T-cell (primary cell): ENCODE data around the gene TMEM169. TPM values are rescaled to one million over a fixed set of nuclear protein-coding genes. Genes with fewer than 3 reads are reported as not detected.

Experiments
- ATAC-seq, 4 experiments: fragments of 200-7000 bp in 3 of 4; fragments of 150-1000 bp in 1 of 4; cut with Tn5 transposase; replicated peaks in 1 of 4; 1 replicate in 3 of 4; 2 replicates in 1 of 4; pipeline ENCODE4 v1.10.0; 2021; ENCODE audit warnings: moderate library complexity in 3 of 4, mild to moderate bottlenecking in 2 of 4, moderate number of reproducible peaks in 1 of 4
- CTCF ChIA-PET, 2 donors: fragments of 300-600 bp; sonication (Branson Sonifier 250); formaldehyde crosslinking; loops; one replicate each; lab custom pipeline; 2022; ENCODE audit warnings: antibody characterized with exemption in 2 of 2; lab: Charles Lee
- POLR2A ChIA-PET, 2 donors: fragments of 300-600 bp; sonication (Branson Sonifier 250); formaldehyde crosslinking; loops; one replicate each; lab custom pipeline; 2022; ENCODE audit warnings: antibody characterized with exemption in 2 of 2; lab: Charles Lee
- DNase-seq, 35 experiments: peaks; one replicate each; pipeline versions ENCODE4 v3.0.0 to v3.0.0-alpha.2; 2013 to 2023
- H3K27ac ChIP-seq: one replicate; pipeline ENCODE4 v1.5.1; 2013; ENCODE audit warnings: low read length
- H3K27me3 ChIP-seq, 2 experiments: replicated peaks in 1 of 2; 1 replicate in 1 of 2; 2 replicates in 1 of 2; pipeline versions ENCODE4 v1.6.1 to v1.7.0; 2013; ENCODE audit warnings: low read length in 1 of 2, mixed read lengths in 1 of 2; ENCODE audit not compliant: control insufficient read depth in 2 of 2, insufficient read depth in 2 of 2; ENCODE audit errors: extremely low read depth in 1 of 2
- H3K36me3 ChIP-seq, 2 donors: 1 replicate in 1 of 2; 2 replicates in 1 of 2; pipeline versions ENCODE4 v1.6.1 to v1.7.0; 2013; ENCODE audit warnings: low read length in 1 of 2; ENCODE audit not compliant: control insufficient read depth in 2 of 2, insufficient read depth in 1 of 2; ENCODE audit errors: extremely low read depth in 1 of 2
- H3K4me1 ChIP-seq, 2 experiments: 1 replicate in 1 of 2; 2 replicates in 1 of 2; pipeline versions ENCODE4 v1.6.1 to v1.7.0; 2013; ENCODE audit warnings: low read length in 2 of 2, mixed read lengths in 1 of 2; ENCODE audit not compliant: insufficient read depth in 2 of 2, control insufficient read depth in 1 of 2; ENCODE audit errors: extremely low read depth in 1 of 2
- H3K4me3 ChIP-seq, 2 donors: 1 replicate in 1 of 2; 2 replicates in 1 of 2; pipeline versions ENCODE4 v1.5.1 to v1.7.0; 2013; ENCODE audit warnings: mild to moderate bottlenecking in 2 of 2, low read length in 1 of 2, moderate library complexity in 1 of 2; ENCODE audit not compliant: control insufficient read depth in 1 of 2; ENCODE audit errors: extremely low read depth in 1 of 2
- H3K9me3 ChIP-seq: 2 replicates; pipeline ENCODE4 v1.7.0; 2013
- H3K27ac Mint-ChIP-seq, 2 donors: one replicate each; pipeline ENCODE4 v1.8.0; 2020 to 2021; ENCODE audit warnings: mild to moderate bottlenecking in 2 of 2, mixed read lengths in 2 of 2
- H3K27me3 Mint-ChIP-seq, 2 donors: one replicate each; pipeline ENCODE4 v1.8.0; 2021 to 2022; ENCODE audit warnings: mixed read lengths in 2 of 2
- H3K36me3 Mint-ChIP-seq: one replicate; pipeline ENCODE4 v1.8.0; 2021; ENCODE audit warnings: mixed read lengths
- H3K4me1 Mint-ChIP-seq, 3 donors: one replicate each; pipeline ENCODE4 v1.8.0; 2020 to 2022; ENCODE audit warnings: mixed read lengths in 3 of 3, mild to moderate bottlenecking in 1 of 3
- H3K4me3 Mint-ChIP-seq, 3 donors: one replicate each; pipeline ENCODE4 v1.8.0; 2020 to 2022; ENCODE audit warnings: mild to moderate bottlenecking in 3 of 3, mixed read lengths in 3 of 3, moderate library complexity in 3 of 3
- H3K9me3 Mint-ChIP-seq, 3 donors: one replicate each; pipeline ENCODE4 v1.8.0; 2020 to 2022; ENCODE audit warnings: mixed read lengths in 3 of 3
- WGBS: methylation state at CpG from one replicate; pipeline ENCODE4 v1.1.5; 2013; ENCODE audit warnings: missing lambda C conversion rate; ENCODE audit not compliant: insufficient coverage; 5-methylcytosine and 5-hydroxymethylcytosine counted together
- total RNA-seq, 35 experiments: library from RNA in 6 of 35; stranded (reverse) in 6 of 35; fragments of 120-200 nt in 1 of 35; gene quantifications; one replicate each; pipeline versions ENCODE4 v1.2.1 to v1.2.4 and lab custom pipeline; 2013 to 2026

Gene TMEM169
- total RNA-seq, 5 donors from 2014 or later (not counting 1 experiment from before 2014, with no cell fraction given), result 1.8 to 4.3 (median 3.1) TPM

DNA sequence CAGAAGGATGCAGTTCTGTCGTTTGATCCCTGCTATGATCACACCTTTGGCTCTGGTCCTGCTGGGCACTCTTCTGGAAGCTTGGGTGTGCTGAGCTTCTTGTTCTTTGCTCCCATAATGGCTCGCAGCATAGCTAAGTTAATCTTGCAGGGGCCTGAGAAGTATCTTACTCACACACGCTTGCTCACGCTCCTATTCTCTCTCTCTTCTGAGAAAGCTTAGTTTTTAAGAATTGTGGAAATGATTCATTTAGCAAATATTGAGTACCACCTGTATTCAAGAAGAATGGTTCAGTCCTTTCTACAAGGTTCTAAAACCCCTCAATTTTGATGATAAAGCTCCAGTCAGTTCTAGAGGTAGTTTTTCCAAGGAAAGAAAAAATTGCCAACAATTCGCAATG lies 68.0 kb downstream of the TMEM169 start:
- DNase-seq (no peak), ATAC-seq (no peak)
- no peaks in the 10 kb centered on the region for H3K4me1 ChIP-seq
- no peak overlapping the region for H3K4me3 Mint-ChIP-seq
- peaks cover 35 to 45% (median 36%) of the 10 kb centered on the region in 3 donors for H3K4me1 Mint-ChIP-seq
- CTCF ChIA-PET, result interaction anchor here in 1 of 2 donors (0.6 kb wide), 1 partner anchor 181 kb away, joined by 3 read pairs; no protein-coding TSS in a partner anchor
- H3K9me3 Mint-ChIP-seq, result no peaks in the 10 kb centered on the region
- WGBS, result 60% methylated on average over 1 of the region's 5 CpGs
- POLR2A ChIA-PET, result interaction anchor here (0.5 to 0.8 kb wide), 2 partner anchors 28 to 53 kb away, joined by 3 to 6 read pairs; no protein-coding TSS in a partner anchor
- no peak overlapping the region for H3K4me3 ChIP-seq
- H3K9me3 ChIP-seq, result no peaks in the 10 kb centered on the region
- peaks cover 65% of the 10 kb centered on the region for H3K36me3 Mint-ChIP-seq
- no peak overlapping the region for H3K27ac Mint-ChIP-seq
- H3K27me3 ChIP-seq, result no peaks in the 10 kb centered on the region
- H3K27me3 Mint-ChIP-seq, result no peaks in the 10 kb centered on the region
- no peak overlapping the region for H3K27ac ChIP-seq
- peaks cover 4 to 93% of the 10 kb centered on the region in 2 donors for H3K36me3 ChIP-seq

GRCh38 chr2:216151313-216152025 lies 69.8 kb downstream of the TMEM169 start:
- Mint-ChIP-seq H3K9me3 (no peaks in the 10 kb centered on the region), H3K36me3 (peaks cover 77% of the 10 kb centered on the region), H3K4me1 (peaks cover 41 to 50% (median 43%) of the 10 kb centered on the region in 3 donors), H3K27ac (peak overlapping the region in 1 of 2 donors; percentile 56), H3K4me3 (no peak overlapping the region), H3K27me3 (no peaks in the 10 kb centered on the region)
- Histone ChIP-seq H3K27ac (no peak overlapping the region), H3K27me3 (no peaks in the 10 kb centered on the region), H3K36me3 (peaks cover 4 to 96% of the 10 kb centered on the region in 2 donors), H3K4me3 (no peak overlapping the region), H3K9me3 (no peaks in the 10 kb centered on the region), H3K4me1 (no peaks in the 10 kb centered on the region)
- ATAC-seq, result no peak
- 94% methylated on average over 3 of the region's 7 CpGs for WGBS
- POLR2A ChIA-PET, result no interaction called here
- DNase-seq, result no peak
- CTCF ChIA-PET, result no interaction called here

Other genes with a start within 250 kb of the TMEM169 start
- gene MREG, start 68.4 kb upstream of the TMEM169 start, total RNA-seq, result 1 to 10 TPM; 4.6 to 7.5 (median 6.3) TPM
- gene PECR, start 110 bp upstream of the TMEM169 start, total RNA-seq, result 10 to 100 TPM; 17.4 to 26.2 (median 20.6) TPM
- gene XRCC5, start 27.4 kb downstream of the TMEM169 start, total RNA-seq, result 100 to 1,000 TPM; 187 to 219 (median 202) TPM